ENCODE measurements around the gene OPHN1.

DNA sequence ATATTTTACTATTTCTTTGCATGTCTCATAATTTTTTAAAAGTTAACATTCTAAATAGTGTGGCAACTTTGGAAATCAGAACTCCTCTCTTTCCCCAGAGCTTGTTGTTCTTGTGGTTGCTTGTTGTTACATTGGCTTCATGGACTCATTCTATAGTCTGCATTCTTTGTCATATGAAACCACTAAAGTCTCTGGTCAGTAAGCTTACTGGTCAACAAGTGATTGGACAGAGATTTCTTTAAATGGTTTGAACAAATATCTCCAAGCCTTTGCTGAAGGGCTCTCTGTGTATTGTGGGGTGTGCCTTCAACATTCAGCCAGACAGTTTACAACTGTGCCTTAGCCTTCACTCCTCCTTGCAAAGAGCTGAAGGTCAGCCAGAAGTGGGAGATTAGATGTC is 147.2 kb downstream of the OPHN1 start:
- TF ChIP-seq, protein P1, sequence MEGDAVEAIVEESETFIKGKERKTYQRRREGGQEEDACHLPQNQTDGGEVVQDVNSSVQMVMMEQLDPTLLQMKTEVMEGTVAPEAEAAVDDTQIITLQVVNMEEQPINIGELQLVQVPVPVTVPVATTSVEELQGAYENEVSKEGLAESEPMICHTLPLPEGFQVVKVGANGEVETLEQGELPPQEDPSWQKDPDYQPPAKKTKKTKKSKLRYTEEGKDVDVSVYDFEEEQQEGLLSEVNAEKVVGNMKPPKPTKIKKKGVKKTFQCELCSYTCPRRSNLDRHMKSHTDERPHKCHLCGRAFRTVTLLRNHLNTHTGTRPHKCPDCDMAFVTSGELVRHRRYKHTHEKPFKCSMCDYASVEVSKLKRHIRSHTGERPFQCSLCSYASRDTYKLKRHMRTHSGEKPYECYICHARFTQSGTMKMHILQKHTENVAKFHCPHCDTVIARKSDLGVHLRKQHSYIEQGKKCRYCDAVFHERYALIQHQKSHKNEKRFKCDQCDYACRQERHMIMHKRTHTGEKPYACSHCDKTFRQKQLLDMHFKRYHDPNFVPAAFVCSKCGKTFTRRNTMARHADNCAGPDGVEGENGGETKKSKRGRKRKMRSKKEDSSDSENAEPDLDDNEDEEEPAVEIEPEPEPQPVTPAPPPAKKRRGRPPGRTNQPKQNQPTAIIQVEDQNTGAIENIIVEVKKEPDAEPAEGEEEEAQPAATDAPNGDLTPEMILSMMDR (IDR thresholded peaks at IDR 0.05): no peak
- TF ChIP-seq POLR2A (IDR thresholded peaks at IDR 0.05): no peak
